GM12865 (cell line): ENCODE results near the gene TBXA2R.
A peak's percentile ranks its signal among the peaks of the same experiment; 100 is the strongest.

Source experiments
- DNase-seq: peaks from one replicate; pipeline ENCODE4 v3.0.0; 2010; ENCODE audit warnings: low read depth
- H3K4me3 ChIP-seq: 2 replicates; pipeline ENCODE4 v1.5.1; 2011; ENCODE audit warnings: mild to moderate bottlenecking, low read depth, low read length, control low read depth
- CTCF ChIP-seq: IDR thresholded peaks from 2 replicates; pipeline ENCODE4 v1.5.1; 2011; ENCODE audit warnings: low read length, control low read depth, low read depth, inconsistent platforms; ENCODE audit not compliant: insufficient read depth; ENCODE audit errors: missing control alignments

The TBXA2R gene

GRCh38 chr19:3575949-3576673 is 30.6 kb downstream of the TBXA2R start:
- H3K4me3 ChIP-seq, result no peak overlapping the region
- TF ChIP-seq CTCF, result no peak
- DNase-seq, result no peak

GRCh38 chr19:3575260-3575741 is 31.4 kb downstream of the TBXA2R start:
- TF ChIP-seq CTCF, result peak; percentile 63
- no peak overlapping the region for H3K4me3 ChIP-seq
- DNase-seq, result peak; percentile 73

GRCh38 chr19:3573858-3574637 is 32.6 kb downstream of the TBXA2R start:
- DNase-seq, result peak; percentile 98
- TF ChIP-seq CTCF, result no peak
- peak overlapping the region; percentile 97 for H3K4me3 ChIP-seq

GRCh38 chr19:3573162-3573857 is 33.4 kb downstream of the TBXA2R start:
- peak; percentile 42 for DNase-seq
- peak overlapping the region; percentile 97 for H3K4me3 ChIP-seq
- no peak for TF ChIP-seq CTCF

- no peak for TF ChIP-seq CTCF
- DNase-seq, result no peak
- H3K4me3 ChIP-seq, result peak within 1 kb of the TSS; percentile 97
Observed at GRCh38 chr19:3572855-3573161, 33.9 kb downstream of the TBXA2R start, which contains the start of gene HMG20B. TSS of gene HMG20B (plus strand) at chr19:3572944. CDS start at chr19:3573310, 366 bp downstream.

GRCh38 chr19:3572132-3572854 is 34.4 kb downstream of the TBXA2R start:
- peak overlapping the region; percentile 56 for H3K4me3 ChIP-seq
- peak; percentile 100 for DNase-seq
- TF ChIP-seq CTCF, result no peak
